GM23338 (cell line): ENCODE data around the gene LAMC2.

Experiments
- CREB1 ChIP-seq: fragments of 250-450 bp; sonication (Bioruptor Pico); IDR thresholded peaks from 2 replicates; pipeline ENCODE4 v1.5.0; 2020; ENCODE audit warnings: low read depth, mild to moderate bottlenecking, moderate library complexity
- EZH2 ChIP-seq: fragments of 200-600 bp; sonication (generic); IDR thresholded peaks from one replicate; pipeline ENCODE4 v1.8.0; 2017; ENCODE audit warnings: antibody characterized with exemption, mild to moderate bottlenecking, low read depth; ENCODE audit not compliant: unreplicated experiment
- EZH2phosphoT487 ChIP-seq: fragments of 200-600 bp; sonication (generic); IDR thresholded peaks from one replicate; pipeline ENCODE4 v1.8.1; 2018; ENCODE audit warnings: antibody characterized with exemption; ENCODE audit not compliant: unreplicated experiment
- JUNB ChIP-seq: IDR thresholded peaks from one replicate; pipeline ENCODE4 v1.6.1; 2016; ENCODE audit warnings: antibody characterized with exemption; ENCODE audit not compliant: unreplicated experiment
- POLR2AphosphoS5 ChIP-seq: IDR thresholded peaks from 2 replicates; pipeline ENCODE4 v1.6.1; 2016; ENCODE audit warnings: antibody characterized with exemption, low read depth
- TF ChIP-seq, protein P1 (sequence below), 2 experiments: fragments of 200-600 bp in 1 of 2; sonication (generic) in 1 of 2; conservative IDR thresholded peaks; 2 replicates each; pipeline versions ENCODE4 v1.5.1 to v1.6.1; 2016 to 2017; ENCODE audit warnings: antibody characterized with exemption in 2 of 2, low read depth in 2 of 2, mild to moderate bottlenecking in 2 of 2, moderate library complexity in 1 of 2
- TF ChIP-seq, protein P2 (sequence below): IDR thresholded peaks from one replicate; pipeline ENCODE4 v1.6.1; 2018; ENCODE audit warnings: antibody characterized with exemption; ENCODE audit not compliant: unreplicated experiment

DNA sequence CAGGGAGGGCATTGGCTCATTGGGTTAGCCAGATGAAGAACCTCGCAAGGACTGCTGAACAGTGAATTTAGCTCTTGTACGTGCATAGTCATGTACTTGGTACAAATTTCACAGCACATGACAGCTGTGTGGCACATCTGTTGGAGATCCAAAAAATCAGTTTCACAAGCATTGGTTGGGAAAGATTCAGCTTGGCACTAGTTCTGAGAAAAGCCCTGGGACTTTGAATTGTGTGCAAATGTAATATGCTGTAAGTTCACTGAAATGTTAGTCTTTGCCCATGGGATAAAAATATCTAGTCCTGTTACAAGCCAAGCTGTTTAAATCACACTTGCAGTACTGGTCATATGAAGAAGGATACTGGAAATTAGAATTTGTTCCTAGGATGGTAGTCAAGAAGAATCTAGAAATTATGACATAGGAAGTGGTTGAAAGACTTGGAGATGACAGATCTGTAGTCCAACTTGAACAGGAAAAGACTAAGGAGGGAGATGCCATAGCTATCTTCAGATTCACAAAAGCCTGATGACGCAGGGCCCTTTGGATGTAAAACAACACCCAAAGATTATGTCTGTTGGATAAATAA, 19.2 kb downstream of the LAMC2 start:
- TF ChIP-seq, protein P1, sequence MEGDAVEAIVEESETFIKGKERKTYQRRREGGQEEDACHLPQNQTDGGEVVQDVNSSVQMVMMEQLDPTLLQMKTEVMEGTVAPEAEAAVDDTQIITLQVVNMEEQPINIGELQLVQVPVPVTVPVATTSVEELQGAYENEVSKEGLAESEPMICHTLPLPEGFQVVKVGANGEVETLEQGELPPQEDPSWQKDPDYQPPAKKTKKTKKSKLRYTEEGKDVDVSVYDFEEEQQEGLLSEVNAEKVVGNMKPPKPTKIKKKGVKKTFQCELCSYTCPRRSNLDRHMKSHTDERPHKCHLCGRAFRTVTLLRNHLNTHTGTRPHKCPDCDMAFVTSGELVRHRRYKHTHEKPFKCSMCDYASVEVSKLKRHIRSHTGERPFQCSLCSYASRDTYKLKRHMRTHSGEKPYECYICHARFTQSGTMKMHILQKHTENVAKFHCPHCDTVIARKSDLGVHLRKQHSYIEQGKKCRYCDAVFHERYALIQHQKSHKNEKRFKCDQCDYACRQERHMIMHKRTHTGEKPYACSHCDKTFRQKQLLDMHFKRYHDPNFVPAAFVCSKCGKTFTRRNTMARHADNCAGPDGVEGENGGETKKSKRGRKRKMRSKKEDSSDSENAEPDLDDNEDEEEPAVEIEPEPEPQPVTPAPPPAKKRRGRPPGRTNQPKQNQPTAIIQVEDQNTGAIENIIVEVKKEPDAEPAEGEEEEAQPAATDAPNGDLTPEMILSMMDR (conservative IDR thresholded peaks at IDR 0.05; ENCODE audit: low read depth in 2 of 2) = no peak
- TF ChIP-seq EZH2 = no peak
- no peak for TF ChIP-seq POLR2AphosphoS5
- TF ChIP-seq CREB1 (CRISPR knock-in tag) = no peak
- TF ChIP-seq, protein P2, sequence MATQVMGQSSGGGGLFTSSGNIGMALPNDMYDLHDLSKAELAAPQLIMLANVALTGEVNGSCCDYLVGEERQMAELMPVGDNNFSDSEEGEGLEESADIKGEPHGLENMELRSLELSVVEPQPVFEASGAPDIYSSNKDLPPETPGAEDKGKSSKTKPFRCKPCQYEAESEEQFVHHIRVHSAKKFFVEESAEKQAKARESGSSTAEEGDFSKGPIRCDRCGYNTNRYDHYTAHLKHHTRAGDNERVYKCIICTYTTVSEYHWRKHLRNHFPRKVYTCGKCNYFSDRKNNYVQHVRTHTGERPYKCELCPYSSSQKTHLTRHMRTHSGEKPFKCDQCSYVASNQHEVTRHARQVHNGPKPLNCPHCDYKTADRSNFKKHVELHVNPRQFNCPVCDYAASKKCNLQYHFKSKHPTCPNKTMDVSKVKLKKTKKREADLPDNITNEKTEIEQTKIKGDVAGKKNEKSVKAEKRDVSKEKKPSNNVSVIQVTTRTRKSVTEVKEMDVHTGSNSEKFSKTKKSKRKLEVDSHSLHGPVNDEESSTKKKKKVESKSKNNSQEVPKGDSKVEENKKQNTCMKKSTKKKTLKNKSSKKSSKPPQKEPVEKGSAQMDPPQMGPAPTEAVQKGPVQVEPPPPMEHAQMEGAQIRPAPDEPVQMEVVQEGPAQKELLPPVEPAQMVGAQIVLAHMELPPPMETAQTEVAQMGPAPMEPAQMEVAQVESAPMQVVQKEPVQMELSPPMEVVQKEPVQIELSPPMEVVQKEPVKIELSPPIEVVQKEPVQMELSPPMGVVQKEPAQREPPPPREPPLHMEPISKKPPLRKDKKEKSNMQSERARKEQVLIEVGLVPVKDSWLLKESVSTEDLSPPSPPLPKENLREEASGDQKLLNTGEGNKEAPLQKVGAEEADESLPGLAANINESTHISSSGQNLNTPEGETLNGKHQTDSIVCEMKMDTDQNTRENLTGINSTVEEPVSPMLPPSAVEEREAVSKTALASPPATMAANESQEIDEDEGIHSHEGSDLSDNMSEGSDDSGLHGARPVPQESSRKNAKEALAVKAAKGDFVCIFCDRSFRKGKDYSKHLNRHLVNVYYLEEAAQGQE = no peak
- TF ChIP-seq JUNB = no peak
- no peak for TF ChIP-seq EZH2phosphoT487
